Endothelial cell of umbilical vein (primary cell): ENCODE data around the gene ENTPD1. TPM values are rescaled to one million over a fixed set of nuclear protein-coding genes. Genes with fewer than 3 reads are reported as not detected.

ENCODE experiments used
- BruUV-seq: library from RNA; stranded (reverse); fragments of 400-500 nt; replicated peaks from 2 replicates; lab custom pipeline; 2021; lab: Mats Ljungman, UMichigan
- CTCF ChIA-PET: fragments of 300-600, 350-600 bp; sonication (Branson Sonifier 250); formaldehyde crosslinking; loops from one replicate; lab custom pipeline; 2021; ENCODE audit warnings: antibody characterized with exemption, inconsistent platforms; lab: Charles Lee
- POLR2A ChIA-PET: fragments of 300-600, 350-600 bp; sonication (Branson Sonifier 250); formaldehyde crosslinking; loops from one replicate; lab custom pipeline; 2021; ENCODE audit warnings: antibody characterized with exemption, inconsistent platforms; lab: Charles Lee
- DNase-seq: peaks from one replicate; pipeline ENCODE4 v3.0.0-alpha.2; 2011; ENCODE audit warnings: low read depth, low spot score
- FAIRE-seq: peaks from 2 replicates; lab custom pipeline; 2011; peaks lifted over from hg19 to GRCh38; lab: Jason Lieb, UNC
- H2AFZ ChIP-seq: 2 replicates; pipeline ENCODE4 v1.6.0; 2012; ENCODE audit warnings: low read depth, low read length, control low read depth, inconsistent platforms
- H3K27ac ChIP-seq: 2 replicates; pipeline ENCODE4 v1.5.1; 2011; ENCODE audit warnings: low read depth, mild to moderate bottlenecking, control low read depth, low read length, moderate library complexity; ENCODE audit not compliant: insufficient read depth
- H3K27me3 ChIP-seq, 2 experiments: 2 replicates each; pipeline versions ENCODE4 v1.6.0 to v1.6.1; 2011; ENCODE audit warnings: low read length in 2 of 2, mixed read lengths in 1 of 2; ENCODE audit not compliant: control insufficient read depth in 2 of 2, insufficient read depth in 2 of 2
- H3K36me3 ChIP-seq, 2 experiments: 2 replicates in 1 of 2; 3 replicates in 1 of 2; pipeline ENCODE4 v1.5.1; 2011; ENCODE audit warnings: low read length in 2 of 2, mild to moderate bottlenecking in 1 of 2, moderate library complexity in 1 of 2; ENCODE audit not compliant: control insufficient read depth in 2 of 2, insufficient read depth in 2 of 2; ENCODE audit errors: extremely low read depth in 1 of 2
- H3K4me1 ChIP-seq: 3 replicates; pipeline ENCODE4 v1.5.1; 2011; ENCODE audit warnings: mild to moderate bottlenecking, low read length; ENCODE audit not compliant: control insufficient read depth, insufficient read depth; ENCODE audit errors: extremely low read depth
- H3K4me2 ChIP-seq: 2 replicates; pipeline ENCODE4 v1.6.1; 2011; ENCODE audit warnings: low read length, control low read depth, mixed read lengths; ENCODE audit not compliant: insufficient read depth
- H3K4me3 ChIP-seq, 3 experiments: fragments of 200-600 bp in 1 of 3; sonication (generic), shearing (Covaris generic) in 1 of 3; replicated peaks in 1 of 3; 2 replicates each; pipeline ENCODE4 v1.5.1; 2011 to 2016; ENCODE audit warnings: control low read depth in 3 of 3, low read length in 3 of 3, mild to moderate bottlenecking in 2 of 3, inconsistent platforms in 1 of 3, low read depth in 1 of 3, moderate library complexity in 1 of 3; ENCODE audit not compliant: insufficient read depth in 1 of 3
- H3K79me2 ChIP-seq: 2 replicates; pipeline ENCODE4 v1.6.0; 2012; ENCODE audit warnings: low read length, inconsistent platforms; ENCODE audit not compliant: control insufficient read depth, insufficient read depth
- H3K9ac ChIP-seq: replicated peaks from 2 replicates; pipeline ENCODE3; 2011; ENCODE audit warnings: low read length, control low read depth; ENCODE audit not compliant: insufficient read depth; ENCODE audit errors: extremely low read depth
- H3K9me1 ChIP-seq: replicated peaks from 3 replicates; pipeline ENCODE4 v1.6.0; 2011; ENCODE audit warnings: mild to moderate bottlenecking, low read length; ENCODE audit not compliant: control insufficient read depth, insufficient read depth; ENCODE audit errors: extremely low read depth
- H3K9me3 ChIP-seq: replicated peaks from 2 replicates; pipeline ENCODE4 v1.5.1; 2012; ENCODE audit warnings: low read length, inconsistent platforms; ENCODE audit not compliant: control insufficient read depth, insufficient read depth
- H4K20me1 ChIP-seq: replicated peaks from 2 replicates; pipeline ENCODE3; 2011; ENCODE audit warnings: mild to moderate bottlenecking, low read length; ENCODE audit not compliant: control insufficient read depth, insufficient read depth; ENCODE audit errors: extremely low read depth
- EZH2 ChIP-seq: IDR thresholded peaks from 2 replicates; pipeline ENCODE4 v1.6.1; 2012; ENCODE audit warnings: borderline replicate concordance, low read depth, mild to moderate bottlenecking, moderate library complexity, low read length, inconsistent platforms; ENCODE audit not compliant: severe bottlenecking
- JUN ChIP-seq: IDR thresholded peaks from 2 replicates; pipeline ENCODE4 v1.6.1; 2011; ENCODE audit warnings: borderline replicate concordance, low read depth; ENCODE audit not compliant: insufficient read length, insufficient read depth
- MYC ChIP-seq: IDR thresholded peaks from one replicate; pipeline ENCODE4 v1.6.1; 2011; ENCODE audit warnings: mild to moderate bottlenecking, low read depth, low read length
- dilution Hi-C: fragments of 300-500 bp; cut with MboI; formaldehyde crosslinking; loops from one replicate; pipeline ENCODE4 v1.15.0; 2019; ENCODE audit warnings: low sequenced_read_pairs; ENCODE audit not compliant: extremely low pct_ligation_motif_present
- intact Hi-C: fragments of 100-400 bp; cut with micrococcal nuclease; formaldehyde crosslinking; loops from one replicate; pipeline ENCODE4 v1.10.0; 2022
- polyA plus RNA-seq, 4 experiments: library from polyadenylated mRNA; depleted of rRNA in 3 of 4; stranded (reverse) in 3 of 4; unstranded in 1 of 4; fragments of >200 nt; gene quantifications; 2 replicates each; pipeline versions ENCODE4 v1.2.1 to v1.2.3, GENCODE V29; 2011 to 2012; ENCODE audit warnings: missing spikeins in 1 of 4
- total RNA-seq: library from RNA; stranded (reverse); gene quantifications from 2 replicates; pipeline ENCODE4 v1.2.3, GENCODE V29; 2021
- TF ChIP-seq, protein P1 (sequence below), 2 donors: IDR thresholded peaks; 1 replicate in 1 of 2; 2 replicates in 1 of 2; pipeline ENCODE4 v1.5.1; 2011; ENCODE audit warnings: low read length in 2 of 2, mild to moderate bottlenecking in 2 of 2, moderate library complexity in 2 of 2, control low read depth in 1 of 2, inconsistent platforms in 1 of 2, low read depth in 1 of 2; ENCODE audit not compliant: insufficient read depth in 1 of 2; ENCODE audit errors: extremely low read depth in 1 of 2

ENTPD1 gene
- total and polyA plus RNA-seq, 2 donors (not counting 3 experiments of a cell fraction or from before 2014, with no cell fraction given) = 10.2 to 23.0 TPM

DNA sequence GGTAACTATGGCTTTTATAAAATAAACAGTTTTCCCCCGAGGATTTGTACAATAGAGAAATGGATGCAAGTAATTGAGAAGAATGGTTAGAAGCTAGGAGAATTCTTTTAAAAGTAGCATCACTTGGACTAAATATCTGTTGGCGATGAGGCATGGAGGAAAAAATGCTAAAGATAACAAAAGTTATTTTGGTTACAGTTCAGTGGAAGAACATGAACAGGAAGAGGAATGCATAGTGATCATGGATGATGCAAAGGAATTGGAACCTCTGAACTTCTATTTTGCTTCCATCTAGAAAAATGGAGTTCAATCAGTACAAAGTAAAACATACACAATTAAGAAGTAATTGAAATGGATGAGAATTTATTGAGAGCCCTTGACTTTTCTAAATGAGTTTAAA is 32.9 kb downstream of the ENTPD1 start:
- peak; percentile 36 for DNase-seq
- intact Hi-C loops (no loop called here), dilution Hi-C loops (no loop called here)
- H3K4me3 ChIP-seq = no peak overlapping the region
- no TSS peak for BruUV-seq
- no peak overlapping the region for H3K27ac ChIP-seq
- no peak overlapping the region for H2AFZ ChIP-seq
- TF ChIP-seq JUN (peak; percentile 34), MYC (no peak)
- no peak overlapping the region for H3K9ac ChIP-seq
- FAIRE-seq = no peak
- POLR2A ChIA-PET = no interaction called here
- peaks cover 21% of the 10 kb centered on the region for H3K4me1 ChIP-seq
- CTCF ChIA-PET = interaction anchor here (1.6 kb wide), 1 partner anchor 53 kb away, joined by 6 read pairs; no protein-coding TSS in a partner anchor
- no peaks in the 10 kb centered on the region for H3K36me3 ChIP-seq
- H3K27me3 ChIP-seq = no peaks in the 10 kb centered on the region
- peak overlapping the region; percentile 28 for H3K4me2 ChIP-seq
- no peaks in the 10 kb centered on the region for H3K9me3 ChIP-seq
- no peaks in the 10 kb centered on the region for H3K9me1 ChIP-seq
- H4K20me1 ChIP-seq = no peaks in the 10 kb centered on the region
- H3K79me2 ChIP-seq = no peaks in the 10 kb centered on the region

DNA sequence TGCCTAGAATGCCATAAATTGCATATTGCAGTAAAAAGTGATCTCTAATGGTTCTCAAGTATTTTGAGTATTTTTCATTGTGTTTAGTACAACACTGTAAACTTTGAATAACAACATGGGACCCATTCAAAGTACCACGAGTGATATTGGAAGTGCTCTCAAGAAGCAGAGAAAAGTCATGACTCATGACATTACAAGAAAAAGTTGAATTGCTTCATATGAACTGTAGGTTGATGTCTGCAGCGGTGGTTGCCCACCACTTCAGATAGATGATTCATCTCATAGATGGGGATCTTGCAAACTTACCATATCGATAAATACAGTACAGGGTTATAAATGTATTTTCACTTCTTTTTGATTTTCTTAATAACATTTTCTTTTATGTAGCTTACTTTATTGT is 33.9 kb downstream of the ENTPD1 start:
- DNase-seq = no peak
- Histone ChIP-seq H3K9ac (no peak overlapping the region), H3K4me1 (peaks cover 28% of the 10 kb centered on the region), H4K20me1 (no peaks in the 10 kb centered on the region), H3K9me1 (no peaks in the 10 kb centered on the region), H3K36me3 (no peaks in the 10 kb centered on the region), H3K4me2 (no peak overlapping the region), H3K9me3 (no peaks in the 10 kb centered on the region), H2AFZ (no peak overlapping the region), H3K27ac (no peak overlapping the region), H3K4me3 (no peak overlapping the region), H3K79me2 (no peaks in the 10 kb centered on the region), H3K27me3 (no peaks in the 10 kb centered on the region)
- no peak for FAIRE-seq
- dilution Hi-C loops (no loop called here), intact Hi-C loops (no loop called here)
- TF ChIP-seq MYC = no peak
- TF ChIP-seq, protein P1, sequence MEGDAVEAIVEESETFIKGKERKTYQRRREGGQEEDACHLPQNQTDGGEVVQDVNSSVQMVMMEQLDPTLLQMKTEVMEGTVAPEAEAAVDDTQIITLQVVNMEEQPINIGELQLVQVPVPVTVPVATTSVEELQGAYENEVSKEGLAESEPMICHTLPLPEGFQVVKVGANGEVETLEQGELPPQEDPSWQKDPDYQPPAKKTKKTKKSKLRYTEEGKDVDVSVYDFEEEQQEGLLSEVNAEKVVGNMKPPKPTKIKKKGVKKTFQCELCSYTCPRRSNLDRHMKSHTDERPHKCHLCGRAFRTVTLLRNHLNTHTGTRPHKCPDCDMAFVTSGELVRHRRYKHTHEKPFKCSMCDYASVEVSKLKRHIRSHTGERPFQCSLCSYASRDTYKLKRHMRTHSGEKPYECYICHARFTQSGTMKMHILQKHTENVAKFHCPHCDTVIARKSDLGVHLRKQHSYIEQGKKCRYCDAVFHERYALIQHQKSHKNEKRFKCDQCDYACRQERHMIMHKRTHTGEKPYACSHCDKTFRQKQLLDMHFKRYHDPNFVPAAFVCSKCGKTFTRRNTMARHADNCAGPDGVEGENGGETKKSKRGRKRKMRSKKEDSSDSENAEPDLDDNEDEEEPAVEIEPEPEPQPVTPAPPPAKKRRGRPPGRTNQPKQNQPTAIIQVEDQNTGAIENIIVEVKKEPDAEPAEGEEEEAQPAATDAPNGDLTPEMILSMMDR (IDR thresholded peaks at IDR 0.05; ENCODE audit: extremely low read depth in 1 of 2, insufficient read depth in 1 of 2, low read depth in 1 of 2, low read length in 2 of 2) = no peak
- no peak for TF ChIP-seq EZH2
- peak; percentile 10 for TF ChIP-seq JUN
- ChIA-PET POLR2A (no interaction called here), CTCF (interaction anchor here (1.6 kb wide), 1 partner anchor 52 kb away, joined by 6 read pairs; no protein-coding TSS in a partner anchor)
- no TSS peak for BruUV-seq
